K562 (cell line): ENCODE measurements around the gene NLGN4Y. TPM values are rescaled to one million over a fixed set of nuclear protein-coding genes. Genes with fewer than 3 reads are reported as not detected.

ENCODE experiments used
- ATAC-seq: fragments of 200-7000 bp; cut with Tn5 transposase; 3 replicates; pipeline ENCODE4 v1.9.1; 2020; ENCODE audit warnings: moderate library complexity
- BruUV-seq: library from RNA; stranded (reverse); fragments of 400-500 nt; replicated peaks from 2 replicates; lab custom pipeline; 2021; lab: Mats Ljungman, UMichigan
- CTCF ChIA-PET: fragments of 300-600 bp; formaldehyde crosslinking; extraction: SDS; loops from one replicate; lab custom pipeline; 2021; ENCODE audit warnings: low intra/inter-chr PET ratio; lab: Yijun Ruan, JAX
- POLR2A ChIA-PET: fragments of 300-600, 350-650 bp; sonication (Branson Sonifier 250); formaldehyde crosslinking; extraction: SDS; loops from one replicate; lab custom pipeline; 2021; ENCODE audit warnings: antibody characterized with exemption, inconsistent platforms; lab: Yijun Ruan, JAX
- DNase-seq, 4 experiments: peaks; one replicate each; pipeline versions ENCODE4 v3.0.0 to v3.0.0-alpha.2; 2011 to 2018; ENCODE audit warnings: low spot score in 3 of 4, mixed read lengths in 3 of 4; ENCODE audit errors: extremely low read depth in 1 of 4
- FAIRE-seq: peaks from 2 replicates; lab custom pipeline; 2011; peaks lifted over from hg19 to GRCh38; lab: Jason Lieb, UNC
- H2AFZ ChIP-seq: 2 replicates; pipeline ENCODE4 v1.6.0; 2011; ENCODE audit warnings: low read depth, low read length, control low read depth, inconsistent platforms
- H3K27ac ChIP-seq: fragments of 200-600 bp; 3 replicates; pipeline ENCODE4 v1.8.0; 2011; ENCODE audit warnings: low read depth, mild to moderate bottlenecking, control low read depth, inconsistent platforms, low read length, moderate library complexity, mixed read lengths; ENCODE audit errors: extremely low read depth
- H3K27me3 ChIP-seq, 2 experiments: fragments of 300-600 bp in 1 of 2; 2 replicates in 1 of 2; 3 replicates in 1 of 2; pipeline versions ENCODE4 v1.6.0 to v1.8.0; 2011; ENCODE audit warnings: inconsistent platforms in 2 of 2, low read length in 2 of 2, mild to moderate bottlenecking in 1 of 2, mixed read lengths in 1 of 2, moderate library complexity in 1 of 2; ENCODE audit not compliant: control insufficient read depth in 2 of 2, insufficient read depth in 2 of 2
- H3K36me3 ChIP-seq: fragments of 300-600 bp; 3 replicates; pipeline ENCODE4 v1.8.0; 2011; ENCODE audit warnings: mild to moderate bottlenecking, low read length, inconsistent platforms; ENCODE audit not compliant: control insufficient read depth, insufficient read depth
- H3K4me1 ChIP-seq, 2 experiments: fragments of 200-600 bp in 1 of 2; replicated peaks in 1 of 2; 2 replicates in 1 of 2; 3 replicates in 1 of 2; pipeline versions ENCODE4 v1.5.1 to v1.8.0; 2011; ENCODE audit warnings: inconsistent platforms in 2 of 2, low read length in 2 of 2, mild to moderate bottlenecking in 1 of 2, mixed read lengths in 1 of 2, moderate library complexity in 1 of 2; ENCODE audit not compliant: control insufficient read depth in 2 of 2, insufficient read depth in 2 of 2
- H3K4me2 ChIP-seq: 2 replicates; pipeline ENCODE4 v1.6.1; 2011; ENCODE audit warnings: low read length, control low read depth, inconsistent platforms, mixed read lengths; ENCODE audit not compliant: insufficient read depth
- H3K4me3 ChIP-seq: fragments of 200-600 bp; sonication (generic), shearing (Covaris generic); 2 replicates; pipeline ENCODE4 v1.5.1; 2016; ENCODE audit warnings: control low read depth, inconsistent platforms
- H3K79me2 ChIP-seq: fragments of 200-600 bp; 3 replicates; pipeline ENCODE4 v1.8.0; 2011; ENCODE audit warnings: low read length, inconsistent platforms; ENCODE audit not compliant: control insufficient read depth, insufficient read depth
- H3K9ac ChIP-seq, 2 experiments: 2 replicates each; pipeline versions ENCODE4 v1.6.0 to v1.6.1; 2011; ENCODE audit warnings: low read depth in 2 of 2, low read length in 2 of 2, control low read depth in 1 of 2, inconsistent platforms in 1 of 2, mild to moderate bottlenecking in 1 of 2, mixed read lengths in 1 of 2; ENCODE audit not compliant: insufficient read depth in 1 of 2
- H3K9me1 ChIP-seq: one replicate; pipeline ENCODE4 v1.6.0; 2011; ENCODE audit warnings: inconsistent platforms, mild to moderate bottlenecking, low read length, moderate library complexity; ENCODE audit not compliant: control insufficient read depth, insufficient read depth
- H3K9me3 ChIP-seq: replicated peaks from 2 replicates; pipeline ENCODE4 v1.5.1; 2011; ENCODE audit warnings: low read depth, low read length, inconsistent platforms; ENCODE audit not compliant: control insufficient read depth, insufficient read depth
- H4K20me1 ChIP-seq: replicated peaks from 2 replicates; pipeline ENCODE4 v1.6.1; 2011; ENCODE audit warnings: low read length, inconsistent platforms, mixed read lengths; ENCODE audit not compliant: control insufficient read depth, insufficient read depth
- ATF1 ChIP-seq, 2 experiments: fragments of 450-650 bp in 1 of 2; IDR thresholded peaks; 2 replicates each; pipeline ENCODE4 v1.6.1; 2016; ENCODE audit warnings: missing compliant biosample characterization in 1 of 2, missing genetic modification characterization in 1 of 2
- ELF1 ChIP-seq: fragments of 200-800 bp; sonication (Bioruptor generic); IDR thresholded peaks from 2 replicates; pipeline ENCODE4 v1.6.1; 2016; ENCODE audit warnings: missing genetic modification characterization, missing compliant biosample characterization
- HDAC6 ChIP-seq: IDR thresholded peaks from 2 replicates; pipeline ENCODE4 v1.6.1; 2012; ENCODE audit warnings: low read depth, mild to moderate bottlenecking, control low read depth, inconsistent platforms, low read length, moderate library complexity
- JUND ChIP-seq, 2 experiments: IDR thresholded peaks; 2 replicates in 1 of 2; 3 replicates in 1 of 2; pipeline ENCODE4 v1.6.1; 2011; ENCODE audit warnings: borderline replicate concordance in 2 of 2, low read depth in 2 of 2, low read length in 2 of 2, improper control_type of control experiment in 1 of 2, missing biosample characterization in 1 of 2, missing genetic modification characterization in 1 of 2, missing genetic modification reagents in 1 of 2
- MAX ChIP-seq: sonication (generic); formaldehyde crosslinking; IDR thresholded peaks from 2 replicates; pipeline ENCODE4 v1.9.0; 2022; ENCODE audit warnings: mild to moderate bottlenecking, missing genetic modification reagents
- MEF2A ChIP-seq: IDR thresholded peaks from 2 replicates; pipeline ENCODE4 v1.6.1; 2011; ENCODE audit warnings: low read depth, mild to moderate bottlenecking, low read length, moderate library complexity; ENCODE audit not compliant: control insufficient read depth
- NCOA4 ChIP-seq: fragments of 450-650 bp; IDR thresholded peaks from 2 replicates; pipeline ENCODE4 v1.6.1; 2018; ENCODE audit warnings: mild to moderate bottlenecking; ENCODE audit not compliant: partially characterized antibody
- RBM25 ChIP-seq: fragments of 200-400 bp; formaldehyde crosslinking; IDR thresholded peaks from 2 replicates; pipeline ENCODE4 v1.6.1; 2018; ENCODE audit warnings: low read length, low read depth, moderate library complexity; ENCODE audit not compliant: severe bottlenecking
- SIN3A ChIP-seq, 2 experiments: fragments of 150-350 bp in 1 of 2; IDR thresholded peaks; 2 replicates each; pipeline ENCODE4 v1.6.1; 2011 to 2016; ENCODE audit warnings: borderline replicate concordance in 2 of 2, low read depth in 2 of 2, low read length in 2 of 2, mild to moderate bottlenecking in 2 of 2, moderate library complexity in 2 of 2; ENCODE audit not compliant: control insufficient read depth in 1 of 2
- ZNF212 ChIP-seq: fragments of 450-650 bp; formaldehyde crosslinking; IDR thresholded peaks from 2 replicates; pipeline ENCODE4 v1.4.0; 2020; ENCODE audit warnings: mild to moderate bottlenecking
- ZNF740 ChIP-seq, 3 experiments: fragments of 200-800 bp in 1 of 3; sonication (Bioruptor generic) in 1 of 3; sonication (generic) in 1 of 3; formaldehyde crosslinking in 1 of 3; IDR thresholded peaks; 2 replicates each; pipeline versions ENCODE4 v1.6.1 to v1.8.0; 2016 to 2022; ENCODE audit warnings: mild to moderate bottlenecking in 2 of 3, missing compliant biosample characterization in 2 of 3, missing genetic modification characterization in 2 of 3, missing genetic modification reagents in 1 of 3
- WGBS: fragments of 100-300 bp; shearing (Covaris generic); methylation state at CpG from one replicate; pipeline ENCODE4 v1.1.6; 2016; ENCODE audit warnings: low coverage, mixed read lengths; ENCODE audit not compliant: insufficient coverage; ENCODE audit errors: missing lambda C conversion rate; 5-methylcytosine and 5-hydroxymethylcytosine counted together
- in situ Hi-C: fragments of 300-500 bp; cut with MboI; formaldehyde crosslinking; loops from 4 replicates; pipeline ENCODE4 v1.15.0; 2018; ENCODE audit warnings: inconsistent platforms, mixed read lengths
- intact Hi-C: fragments of 100-400 bp; cut with micrococcal nuclease; formaldehyde crosslinking; loops from 2 replicates; pipeline ENCODE4 v1.14.2; 2022
- polyA plus RNA-seq, 8 experiments: library from polyadenylated mRNA; depleted of rRNA in 4 of 8; stranded (reverse) in 5 of 8; unstranded in 3 of 8; fragments of >200 nt; fragmentation: Nextera tagmentation in 2 of 8; fragmentation: Illumina TruSeq in 1 of 8; extraction: Ambion mirVana in 2 of 8; extraction: Trizol in 1 of 8; gene quantifications; 2 replicates each; pipeline versions ENCODE4 v1.2.1 to v1.2.3, GENCODE V29; 2011 to 2014; ENCODE audit warnings: inconsistent platforms in 1 of 8, missing spikeins in 1 of 8
- total RNA-seq, 7 experiments: library from RNA; depleted of rRNA in 6 of 7; stranded (reverse); fragments of >200 nt in 6 of 7; fragmentation: Illumina TruSeq in 2 of 7; extraction: Trizol in 2 of 7; gene quantifications; 2 replicates each; pipeline versions ENCODE4 v1.2.1 to v1.2.3, GENCODE V29; 2011 to 2021; ENCODE audit warnings: low replicate concordance in 1 of 7

Gene NLGN4Y
- total and polyA plus RNA-seq, 9 of the 15 experiments (the other 6 are each of a cell fraction or from before 2014, with no cell fraction given): not detected

- H3K4me1 ChIP-seq: no peaks in the 10 kb centered on the region
- no CpG with 5 or more reads among the region's 4 CpGs for WGBS
- intact Hi-C loops (no loop called here), in situ Hi-C loops (no loop called here)
- H4K20me1 ChIP-seq: no peaks in the 10 kb centered on the region
- H2AFZ ChIP-seq: no peak overlapping the region
- H3K4me2 ChIP-seq: no peak overlapping the region
- POLR2A ChIA-PET: no interaction called here
- no peaks in the 10 kb centered on the region for H3K9me3 ChIP-seq
- CTCF ChIA-PET: no interaction called here
- H3K4me3 ChIP-seq: no peak overlapping the region
- no TSS peak for BruUV-seq
- H3K27ac ChIP-seq: no peak overlapping the region
- no peaks in the 10 kb centered on the region for H3K36me3 ChIP-seq
- no peak overlapping the region for H3K9ac ChIP-seq
- TF ChIP-seq ZNF212 (CRISPR knock-in tag): no peak
- TF ChIP-seq SIN3A (IDR thresholded peaks at IDR 0.05; ENCODE audit: borderline replicate concordance in 2 of 2, control insufficient read depth in 1 of 2, low read depth in 2 of 2, low read length in 2 of 2): no peak
- FAIRE-seq: no peak
- no peak for DNase-seq
- ATAC-seq: no peak
- H3K79me2 ChIP-seq: no peaks in the 10 kb centered on the region
- H3K9me1 ChIP-seq: no peaks in the 10 kb centered on the region
- H3K27me3 ChIP-seq: no peaks in the 10 kb centered on the region
Observed at GRCh38 chrY:14834103-14835060, 310.1 kb downstream of the NLGN4Y start.

GRCh38 chrY:14837466-14837865 lies 313.1 kb downstream of the NLGN4Y start:
- H3K27ac ChIP-seq: no peak overlapping the region
- no peak overlapping the region for H3K9ac ChIP-seq
- no peak overlapping the region for H2AFZ ChIP-seq
- no peak for DNase-seq
- ChIA-PET POLR2A (no interaction called here), CTCF (no interaction called here)
- no peaks in the 10 kb centered on the region for H3K9me3 ChIP-seq
- H3K79me2 ChIP-seq: no peaks in the 10 kb centered on the region
- no peaks in the 10 kb centered on the region for H3K4me1 ChIP-seq
- no CpG with 5 or more reads among the region's 3 CpGs for WGBS
- no peak overlapping the region for H3K4me3 ChIP-seq
- FAIRE-seq: no peak
- no peaks in the 10 kb centered on the region for H3K36me3 ChIP-seq
- in situ Hi-C loops (no loop called here), intact Hi-C loops (no loop called here)
- no peaks in the 10 kb centered on the region for H4K20me1 ChIP-seq
- no TSS peak for BruUV-seq
- no peaks in the 10 kb centered on the region for H3K27me3 ChIP-seq
- H3K4me2 ChIP-seq: no peak overlapping the region
- no peaks in the 10 kb centered on the region for H3K9me1 ChIP-seq
- no peak for ATAC-seq
- TF ChIP-seq ATF1 (CRISPR knock-in tag; IDR thresholded peaks at IDR 0.05): no peak
- TF ChIP-seq ATF1 (tag; IDR thresholded peaks at IDR 0.05): no peak
- no peak for TF ChIP-seq MEF2A
- TF ChIP-seq HDAC6: no peak
- TF ChIP-seq ZNF740 (CRISPR knock-in tag; IDR thresholded peaks at IDR 0.05): no peak
- TF ChIP-seq ZNF740 (tag; IDR thresholded peaks at IDR 0.05): no peak
- no peak for TF ChIP-seq MAX (CRISPR knock-in tag)
- no peak for TF ChIP-seq NCOA4
- TF ChIP-seq RBM25: no peak
- no peak for TF ChIP-seq ELF1 (tag)
- TF ChIP-seq JUND (IDR thresholded peaks at IDR 0.05; ENCODE audit: borderline replicate concordance, low read depth, low read length): no peak
- TF ChIP-seq JUND (tag; IDR thresholded peaks at IDR 0.05; ENCODE audit: borderline replicate concordance, low read depth, low read length): no peak
